ENCODE measurements around the gene FOCAD.
"Not testable (repeated sequence)": the region's sequence is repeated elsewhere in the genome, so short reads cannot be mapped to it uniquely, and the experiment has no call there.

FOCAD gene

DNA sequence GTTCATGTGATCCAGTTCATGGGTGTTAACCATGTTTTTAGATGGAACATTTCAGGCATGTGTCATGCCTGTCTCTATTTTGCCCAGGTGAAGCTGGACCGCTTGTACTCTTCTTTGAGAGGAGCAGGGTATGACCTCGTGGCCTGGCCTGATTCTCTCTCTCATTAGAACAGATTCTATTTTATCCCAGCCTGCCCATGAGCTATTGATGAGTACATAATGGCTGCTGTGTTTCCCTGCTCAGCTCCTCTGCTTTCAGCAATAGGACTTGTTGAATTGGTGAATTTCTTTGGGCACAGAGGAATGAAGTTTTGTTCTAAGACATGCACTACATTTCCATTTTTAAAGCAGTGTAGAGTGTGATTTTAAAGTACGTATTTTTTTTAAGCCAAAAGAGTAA lies 261.2 kb downstream of the FOCAD start:
- DNase-seq (ENCODE audit: low read depth): no peak
- H3K4me3 ChIP-seq (ENCODE audit: low read length): no peak overlapping the region
- no peak for TF ChIP-seq CTCF (conservative IDR thresholded peaks at IDR 0.05; ENCODE audit: low read length)

- no peak for TF ChIP-seq CTCF (conservative IDR thresholded peaks at IDR 0.05; ENCODE audit: low read length)
- no peak for DNase-seq (ENCODE audit: low read depth)
- no peak overlapping the region for H3K4me3 ChIP-seq (ENCODE audit: low read length)
Observed at GRCh38 chr9:20945856-20946255, 261.8 kb downstream of the FOCAD start.

DNA sequence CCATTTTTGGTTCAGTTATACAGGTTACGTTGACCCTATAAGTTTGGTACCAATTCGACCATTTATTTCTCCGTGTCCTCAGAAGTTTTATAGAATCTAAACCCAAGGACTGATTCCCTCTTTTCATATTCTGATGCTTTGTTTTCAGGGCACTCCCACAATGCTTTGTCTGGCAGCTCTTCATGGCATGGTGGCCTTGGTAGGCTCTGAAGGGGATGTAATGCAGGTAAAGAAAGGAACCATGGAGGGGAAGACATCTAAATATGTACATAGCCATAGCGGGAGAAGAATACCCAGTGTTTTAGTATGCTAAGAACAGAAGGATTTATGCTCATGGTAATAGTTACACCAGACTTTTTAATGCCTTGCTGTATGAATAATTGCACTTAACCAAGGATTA lies 264.6 kb downstream of the FOCAD start:
- no peak for DNase-seq (ENCODE audit: low read depth)
- TF ChIP-seq CTCF (conservative IDR thresholded peaks at IDR 0.05; ENCODE audit: low read length): no peak
- H3K4me3 ChIP-seq (ENCODE audit: low read length): no peak overlapping the region

DNA sequence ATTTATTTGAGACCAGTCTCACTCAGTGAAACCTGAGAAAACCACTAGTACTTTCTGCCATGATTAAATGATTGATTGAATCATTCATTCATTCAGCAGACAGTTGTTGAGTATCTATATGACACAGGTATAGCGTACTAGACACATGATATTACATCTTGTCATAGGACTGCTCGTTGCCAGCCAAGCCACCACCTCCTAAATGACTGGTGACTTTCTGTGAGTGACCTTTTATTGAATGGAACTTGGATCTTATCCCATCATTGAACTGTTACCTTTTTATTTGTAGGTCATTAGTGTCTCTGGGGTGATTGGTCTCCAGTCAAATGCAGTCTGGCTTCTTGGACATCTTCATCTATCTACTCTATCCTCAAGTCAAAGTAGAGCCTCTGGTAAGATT lies 266.6 kb downstream of the FOCAD start:
- no peak for TF ChIP-seq CTCF (conservative IDR thresholded peaks at IDR 0.05; ENCODE audit: low read length)
- DNase-seq (ENCODE audit: low read depth): no peak
- H3K4me3 ChIP-seq (ENCODE audit: low read length): no peak overlapping the region

DNA sequence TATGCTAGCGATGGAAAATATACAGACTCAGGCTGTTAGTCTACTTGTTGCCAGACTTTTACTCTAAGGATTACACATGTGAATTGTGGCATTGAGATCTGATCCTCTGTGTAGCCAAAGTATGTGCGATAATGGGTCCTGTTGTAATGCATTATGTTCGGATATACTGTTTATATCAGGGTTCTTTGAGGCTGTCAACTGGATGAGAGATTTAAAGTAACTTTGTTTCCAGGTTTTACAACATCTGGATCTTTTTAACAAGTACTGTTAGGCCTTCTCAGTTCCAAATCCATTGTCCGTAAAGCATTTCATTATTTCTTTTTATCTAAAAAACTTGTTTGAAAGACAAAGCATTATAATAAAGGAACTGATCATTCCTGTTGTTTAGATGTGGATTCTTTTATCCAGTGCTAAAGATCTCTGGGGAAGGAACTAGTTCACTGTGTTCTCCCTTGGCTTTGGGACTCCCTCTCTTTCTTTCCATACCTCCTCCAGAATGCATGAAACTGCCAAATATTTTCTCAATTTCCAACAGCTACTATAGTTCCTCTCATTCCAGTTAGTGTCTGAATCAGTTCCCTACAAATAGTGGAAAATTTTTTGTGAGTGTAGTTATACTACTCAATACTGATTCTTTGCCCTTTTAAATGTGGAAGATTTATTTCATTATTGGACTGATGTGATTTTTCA lies 278.6 kb downstream of the FOCAD start:
- TF ChIP-seq CTCF (conservative IDR thresholded peaks at IDR 0.05; ENCODE audit: low read length): no peak
- no peak overlapping the region for H3K4me3 ChIP-seq (ENCODE audit: low read length)
- DNase-seq (ENCODE audit: low read depth): no peak

DNA sequence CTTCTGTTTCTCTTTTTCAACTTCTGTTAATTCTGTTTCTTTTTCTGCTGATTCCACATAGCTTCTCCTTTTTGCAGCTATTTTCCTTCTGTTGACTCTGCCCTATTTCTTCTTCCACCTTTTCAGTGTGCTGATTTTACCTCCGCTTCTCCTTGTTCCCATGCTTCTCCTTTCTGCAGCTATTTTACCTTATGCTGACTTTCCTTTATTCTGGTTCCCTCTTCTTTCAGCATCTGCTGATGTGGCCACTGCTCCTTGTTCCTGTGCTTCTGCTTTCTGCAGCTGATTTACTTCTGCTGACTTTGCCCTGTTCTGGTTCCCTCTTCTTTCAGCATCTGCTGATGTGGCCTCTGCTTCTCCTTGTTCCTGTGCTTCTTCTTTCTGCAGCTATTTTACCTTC lies 288.6 kb downstream of the FOCAD start:
- TF ChIP-seq CTCF (conservative IDR thresholded peaks at IDR 0.05; ENCODE audit: low read length): no peak
- no peak for DNase-seq (ENCODE audit: low read depth)
- H3K4me3 ChIP-seq (ENCODE audit: low read length): no peak overlapping the region

GRCh38 chr9:20973246-20973947 lies 289.3 kb downstream of the FOCAD start:
- DNase-seq (ENCODE audit: low read depth); H3K4me3 ChIP-seq (ENCODE audit: low read length): not testable (repeated sequence)

DNA sequence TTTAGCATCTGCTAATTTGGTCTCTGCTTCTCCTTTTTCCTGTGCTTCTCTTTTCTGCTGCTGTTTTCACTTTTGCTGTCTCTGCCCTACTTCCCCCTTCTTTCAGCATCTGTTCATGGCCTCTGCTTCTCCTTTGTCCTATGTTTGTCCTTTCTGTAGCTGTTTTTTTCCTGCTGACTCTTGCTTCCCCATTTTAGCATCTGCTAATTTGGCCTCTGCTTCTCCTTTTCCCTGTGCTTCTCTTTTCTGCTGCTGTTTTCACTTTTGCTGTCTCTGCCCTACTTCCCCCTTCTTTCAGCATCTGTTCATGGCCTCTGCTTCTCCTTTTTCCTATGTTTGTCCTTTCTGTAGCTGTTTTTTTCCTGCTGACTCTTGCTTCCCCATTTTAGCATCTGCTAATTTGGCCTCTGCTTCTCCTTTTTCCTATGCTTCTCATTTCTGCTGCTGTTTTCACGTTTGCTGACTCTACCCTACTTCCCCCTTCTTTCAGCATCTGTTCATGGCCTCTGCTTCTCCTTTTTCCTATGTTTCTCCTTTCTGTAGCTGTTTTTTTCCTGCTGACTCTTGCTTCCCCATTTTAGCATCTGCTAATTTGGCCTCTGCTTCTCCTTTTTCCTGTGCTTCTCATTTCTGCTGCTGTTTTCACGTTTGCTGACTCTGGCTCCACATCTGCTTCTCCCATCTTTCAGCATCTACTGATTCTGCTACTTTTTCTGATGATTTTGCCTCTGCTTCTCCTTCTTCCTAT lies 290.3 kb downstream of the FOCAD start:
- not testable (repeated sequence) for DNase-seq (ENCODE audit: low read depth); H3K4me3 ChIP-seq (ENCODE audit: low read length)
